IMR-90 (cell line): Measurements from ENCODE around the gene EFHD2.

Experiments used
- BHLHE40 ChIP-seq: fragments of 150-350 bp; IDR thresholded peaks from 2 replicates; pipeline ENCODE4 v1.6.1; 2016; ENCODE audit warnings: mild to moderate bottlenecking, low read depth, low read length
- CEBPB ChIP-seq: IDR thresholded peaks from 2 replicates; pipeline ENCODE4 v1.6.1; 2012; ENCODE audit warnings: low read depth, low read length, improper control_type of control experiment
- CHD1 ChIP-seq: IDR thresholded peaks from 2 replicates; pipeline ENCODE4 v1.6.1; 2012; ENCODE audit warnings: low read depth, low read length, improper control_type of control experiment
- FOS ChIP-seq: fragments of 150-350 bp; IDR thresholded peaks from 2 replicates; pipeline ENCODE4 v1.6.1; 2016; ENCODE audit warnings: low read depth, low read length
- MAFK ChIP-seq: IDR thresholded peaks from 2 replicates; pipeline ENCODE4 v1.6.1; 2012; ENCODE audit warnings: low read depth, low read length, improper control_type of control experiment
- MXI1 ChIP-seq: IDR thresholded peaks from 2 replicates; pipeline ENCODE4 v1.6.1; 2012; ENCODE audit warnings: low read depth, mild to moderate bottlenecking, low read length, moderate library complexity, borderline replicate concordance
- NFE2L2 ChIP-seq: fragments of 150-350 bp; IDR thresholded peaks from 2 replicates; pipeline ENCODE4 v1.6.1; 2016; ENCODE audit warnings: low read depth, mild to moderate bottlenecking, low read length
- POLR2A ChIP-seq: IDR thresholded peaks from 2 replicates; pipeline ENCODE4 v1.6.1; 2012; ENCODE audit warnings: mild to moderate bottlenecking, low read depth, low read length
- RAD21 ChIP-seq: IDR thresholded peaks from 2 replicates; pipeline ENCODE4 v1.6.1; 2012; ENCODE audit warnings: low read length, improper control_type of control experiment
- RCOR1 ChIP-seq: IDR thresholded peaks from 2 replicates; pipeline ENCODE4 v1.6.1; 2012; ENCODE audit warnings: mild to moderate bottlenecking, low read length, improper control_type of control experiment; ENCODE audit not compliant: insufficient replicate concordance
- SMC3 ChIP-seq: fragments of 150-350 bp; IDR thresholded peaks from 2 replicates; pipeline ENCODE4 v1.6.1; 2016; ENCODE audit warnings: low read depth, mild to moderate bottlenecking, antibody characterized with exemption, low read length, moderate library complexity
- TF ChIP-seq, protein P1 (sequence below): conservative IDR thresholded peaks from 2 replicates; pipeline ENCODE4 v1.5.1; 2012; ENCODE audit warnings: mild to moderate bottlenecking, low read depth, low read length, improper control_type of control experiment
- TF ChIP-seq, protein P2 (sequence below): fragments of 150-350 bp; IDR thresholded peaks from 2 replicates; pipeline ENCODE4 v1.6.1; 2016; ENCODE audit warnings: low read depth, mild to moderate bottlenecking, low read length, moderate library complexity, borderline replicate concordance
- TF ChIP-seq, protein P3 (sequence below): fragments of 150-350 bp; IDR thresholded peaks from 2 replicates; pipeline ENCODE4 v1.6.1; 2017; ENCODE audit warnings: mild to moderate bottlenecking, antibody characterized with exemption, low read length, low read depth

- TF ChIP-seq, protein P1, sequence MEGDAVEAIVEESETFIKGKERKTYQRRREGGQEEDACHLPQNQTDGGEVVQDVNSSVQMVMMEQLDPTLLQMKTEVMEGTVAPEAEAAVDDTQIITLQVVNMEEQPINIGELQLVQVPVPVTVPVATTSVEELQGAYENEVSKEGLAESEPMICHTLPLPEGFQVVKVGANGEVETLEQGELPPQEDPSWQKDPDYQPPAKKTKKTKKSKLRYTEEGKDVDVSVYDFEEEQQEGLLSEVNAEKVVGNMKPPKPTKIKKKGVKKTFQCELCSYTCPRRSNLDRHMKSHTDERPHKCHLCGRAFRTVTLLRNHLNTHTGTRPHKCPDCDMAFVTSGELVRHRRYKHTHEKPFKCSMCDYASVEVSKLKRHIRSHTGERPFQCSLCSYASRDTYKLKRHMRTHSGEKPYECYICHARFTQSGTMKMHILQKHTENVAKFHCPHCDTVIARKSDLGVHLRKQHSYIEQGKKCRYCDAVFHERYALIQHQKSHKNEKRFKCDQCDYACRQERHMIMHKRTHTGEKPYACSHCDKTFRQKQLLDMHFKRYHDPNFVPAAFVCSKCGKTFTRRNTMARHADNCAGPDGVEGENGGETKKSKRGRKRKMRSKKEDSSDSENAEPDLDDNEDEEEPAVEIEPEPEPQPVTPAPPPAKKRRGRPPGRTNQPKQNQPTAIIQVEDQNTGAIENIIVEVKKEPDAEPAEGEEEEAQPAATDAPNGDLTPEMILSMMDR, result no peak
- no peak for TF ChIP-seq POLR2A
- no peak for TF ChIP-seq CEBPB
- no peak for TF ChIP-seq RAD21
- TF ChIP-seq, protein P2, sequence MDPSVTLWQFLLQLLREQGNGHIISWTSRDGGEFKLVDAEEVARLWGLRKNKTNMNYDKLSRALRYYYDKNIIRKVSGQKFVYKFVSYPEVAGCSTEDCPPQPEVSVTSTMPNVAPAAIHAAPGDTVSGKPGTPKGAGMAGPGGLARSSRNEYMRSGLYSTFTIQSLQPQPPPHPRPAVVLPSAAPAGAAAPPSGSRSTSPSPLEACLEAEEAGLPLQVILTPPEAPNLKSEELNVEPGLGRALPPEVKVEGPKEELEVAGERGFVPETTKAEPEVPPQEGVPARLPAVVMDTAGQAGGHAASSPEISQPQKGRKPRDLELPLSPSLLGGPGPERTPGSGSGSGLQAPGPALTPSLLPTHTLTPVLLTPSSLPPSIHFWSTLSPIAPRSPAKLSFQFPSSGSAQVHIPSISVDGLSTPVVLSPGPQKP, result no peak
- no peak for TF ChIP-seq MAFK
- no peak for TF ChIP-seq MXI1
- TF ChIP-seq NFE2L2, result no peak
- TF ChIP-seq CHD1, result no peak
- TF ChIP-seq, protein P3, sequence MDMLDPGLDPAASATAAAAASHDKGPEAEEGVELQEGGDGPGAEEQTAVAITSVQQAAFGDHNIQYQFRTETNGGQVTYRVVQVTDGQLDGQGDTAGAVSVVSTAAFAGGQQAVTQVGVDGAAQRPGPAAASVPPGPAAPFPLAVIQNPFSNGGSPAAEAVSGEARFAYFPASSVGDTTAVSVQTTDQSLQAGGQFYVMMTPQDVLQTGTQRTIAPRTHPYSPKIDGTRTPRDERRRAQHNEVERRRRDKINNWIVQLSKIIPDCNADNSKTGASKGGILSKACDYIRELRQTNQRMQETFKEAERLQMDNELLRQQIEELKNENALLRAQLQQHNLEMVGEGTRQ, result no peak
- TF ChIP-seq BHLHE40, result no peak
- TF ChIP-seq RCOR1, result no peak
- no peak for TF ChIP-seq SMC3
- TF ChIP-seq FOS, result no peak
Observed at GRCh38 chr1:15370268-15370667, 39.4 kb upstream of the EFHD2 start.
